ENCODE data around the gene GSTM5.
"Not testable (repeated sequence)": the region's sequence is repeated elsewhere in the genome, so short reads cannot be mapped to it uniquely, and the experiment has no call there.

GSTM5 gene

DNA sequence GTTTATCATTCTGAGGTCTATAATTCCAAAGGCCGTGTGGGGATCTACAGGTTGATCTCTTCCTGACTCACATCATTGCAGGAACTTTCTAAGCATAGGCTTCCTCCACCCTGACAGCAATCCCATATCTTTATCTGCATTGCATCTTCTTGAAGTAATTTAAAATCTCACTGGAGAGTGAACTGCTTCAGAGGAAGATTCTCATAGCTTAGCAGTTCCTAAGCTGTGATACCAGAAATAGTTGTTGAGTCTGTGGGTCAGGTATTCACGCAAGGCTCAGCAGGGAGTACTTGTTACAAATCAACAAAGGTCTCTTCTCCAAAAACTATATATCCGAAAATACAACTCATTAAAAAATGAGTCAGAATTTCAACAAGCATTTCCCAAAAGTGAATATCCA, 16.9 kb upstream of the GSTM5 start:
- not testable (repeated sequence) for DNase-seq (ENCODE audit: low read depth in 2 of 2, low spot score in 1 of 2)

GRCh38 chr1:109697066-109697465, 15.0 kb upstream of the GSTM5 start:
- DNase-seq (ENCODE audit: low read depth in 2 of 2, low spot score in 1 of 2), result no peak

GRCh38 chr1:109697861-109698260, 14.2 kb upstream of the GSTM5 start:
- not testable (repeated sequence) for DNase-seq (ENCODE audit: low read depth in 2 of 2, low spot score in 1 of 2)

DNA sequence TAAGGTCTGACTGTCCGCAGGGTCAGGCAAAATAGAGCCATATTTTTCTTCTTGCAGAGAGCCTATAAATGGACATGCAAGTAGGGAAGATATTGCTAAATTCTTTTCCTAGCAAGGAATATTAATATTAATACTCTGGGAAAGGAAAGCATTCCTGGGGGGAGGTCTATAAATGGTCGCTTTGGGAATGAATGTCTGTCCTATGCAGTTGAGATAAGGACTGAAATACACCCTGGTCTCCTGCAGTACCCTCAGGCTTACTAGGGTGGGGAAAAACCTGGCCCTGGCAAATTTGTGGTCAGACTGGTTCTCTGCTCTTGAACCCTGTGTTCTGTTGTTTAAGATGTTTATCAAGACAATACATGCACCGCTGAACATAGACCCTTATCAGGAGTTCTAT, 9.1 kb upstream of the GSTM5 start:
- DNase-seq (ENCODE audit: low read depth in 2 of 2, low spot score in 1 of 2), result not testable (repeated sequence)

DNA sequence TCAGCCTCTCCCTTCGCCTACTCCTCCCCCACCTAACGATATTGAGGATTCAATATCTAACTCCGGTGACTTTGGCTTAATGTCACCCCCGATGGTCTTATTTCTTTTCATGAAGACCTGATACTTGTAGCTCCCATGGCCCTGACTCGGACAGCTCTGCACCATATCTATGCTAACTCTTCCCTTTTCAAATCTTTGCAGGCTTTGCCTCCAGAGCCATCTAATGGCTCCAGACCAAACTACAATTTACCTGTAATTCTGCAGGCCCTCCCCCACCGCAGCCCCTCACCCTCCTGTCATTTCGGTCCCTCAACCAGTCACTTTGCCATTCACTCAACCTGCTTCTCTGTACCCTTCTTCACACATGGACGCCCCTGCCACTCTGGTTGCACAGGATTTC, 7.9 kb upstream of the GSTM5 start:
- no peak for DNase-seq (ENCODE audit: low read depth in 2 of 2, low spot score in 1 of 2)

- DNase-seq (ENCODE audit: low read depth in 2 of 2, low spot score in 1 of 2), result no peak
Observed at GRCh38 chr1:109705411-109705810, 6.6 kb upstream of the GSTM5 start.

- not testable (repeated sequence) for DNase-seq (ENCODE audit: low read depth in 2 of 2, low spot score in 1 of 2)
Observed at GRCh38 chr1:109708949-109709348, 3.1 kb upstream of the GSTM5 start.

GRCh38 chr1:109709822-109710221, 2.2 kb upstream of the GSTM5 start:
- not testable (repeated sequence) for DNase-seq (ENCODE audit: low read depth in 2 of 2, low spot score in 1 of 2)

- no peak for DNase-seq (ENCODE audit: low read depth in 2 of 2, low spot score in 1 of 2)
Observed at GRCh38 chr1:109712321-109712864, 342 bp downstream of the GSTM5 start.

- no peak for DNase-seq (ENCODE audit: low read depth in 2 of 2, low spot score in 1 of 2)
Observed at GRCh38 chr1:109713636-109714035, 1.6 kb downstream of the GSTM5 start.

DNA sequence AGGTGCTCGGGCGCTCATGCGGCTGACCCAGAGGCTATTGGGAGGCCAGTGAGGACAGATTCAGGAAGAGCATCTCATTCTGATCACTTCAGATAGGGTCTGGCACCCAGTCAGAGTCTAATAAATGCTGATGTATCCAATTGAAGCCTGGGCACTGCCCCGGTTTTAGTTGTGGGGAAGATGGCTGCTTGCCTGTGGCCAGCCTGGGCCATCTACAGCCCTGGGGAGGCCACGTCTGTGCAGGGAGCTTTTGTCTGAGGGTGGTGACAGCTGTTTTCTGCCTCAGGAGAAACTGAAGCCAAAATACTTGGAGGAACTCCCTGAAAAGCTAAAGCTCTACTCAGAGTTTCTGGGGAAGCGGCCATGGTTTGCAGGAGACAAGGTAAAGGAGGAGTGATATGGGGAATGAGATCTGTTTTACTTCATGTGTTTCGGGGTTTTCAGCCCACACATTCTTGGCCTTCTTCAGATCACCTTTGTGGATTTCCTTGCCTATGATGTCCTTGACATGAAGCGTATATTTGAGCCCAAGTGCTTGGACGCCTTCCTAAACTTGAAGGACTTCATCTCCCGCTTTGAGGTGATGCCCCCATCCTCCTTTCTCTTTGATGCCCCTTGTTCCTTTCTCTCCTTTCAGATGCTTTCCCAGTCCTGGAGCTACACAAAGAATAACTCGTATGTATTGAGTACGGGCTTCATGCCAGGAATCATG, 2.8 kb downstream of the GSTM5 start:
- DNase-seq (ENCODE audit: low read depth in 2 of 2, low spot score in 1 of 2), result no peak

DNA sequence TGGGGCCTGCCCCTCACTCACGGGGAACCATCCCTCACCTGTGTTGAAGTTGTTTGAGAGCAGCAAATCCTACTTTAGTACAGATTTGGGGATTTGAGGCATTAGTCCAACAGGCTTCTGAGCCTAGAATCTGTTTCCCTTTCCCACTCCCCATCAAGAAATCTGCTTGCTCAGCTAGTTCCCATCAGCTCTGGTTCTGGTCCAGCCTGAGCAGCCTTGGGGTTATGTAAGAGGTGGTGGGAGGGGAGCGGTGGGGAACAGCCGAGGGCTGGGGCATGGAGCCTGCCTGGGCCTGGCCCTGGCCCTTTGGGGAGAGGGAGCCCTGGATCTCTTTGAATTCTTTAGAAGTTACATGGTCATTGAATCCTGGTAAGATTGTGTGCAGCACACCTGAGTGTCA, 4.1 kb downstream of the GSTM5 start:
- no peak for DNase-seq (ENCODE audit: low read depth in 2 of 2, low spot score in 1 of 2)

GRCh38 chr1:109716570-109717090, 4.6 kb downstream of the GSTM5 start:
- no peak for DNase-seq (ENCODE audit: low read depth in 2 of 2, low spot score in 1 of 2)

DNA sequence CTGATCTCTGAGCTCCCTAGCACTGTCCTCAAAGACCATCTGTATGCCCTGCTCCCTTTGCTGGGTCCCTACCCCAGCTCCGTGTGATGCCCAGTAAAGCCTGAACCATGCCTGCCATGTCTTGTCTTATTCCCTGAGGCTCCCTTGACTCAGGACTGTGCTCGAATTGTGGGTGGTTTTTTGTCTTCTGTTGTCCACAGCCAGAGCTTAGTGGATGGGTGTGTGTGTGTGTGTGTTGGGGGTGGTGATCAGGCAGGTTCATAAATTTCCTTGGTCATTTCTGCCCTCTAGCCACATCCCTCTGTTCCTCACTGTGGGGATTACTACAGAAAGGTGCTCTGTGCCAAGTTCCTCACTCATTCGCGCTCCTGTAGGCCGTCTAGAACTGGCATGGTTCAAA, 5.7 kb downstream of the GSTM5 start:
- DNase-seq (ENCODE audit: low read depth in 2 of 2, low spot score in 1 of 2), result no peak

GRCh38 chr1:109718495-109718894, 6.4 kb downstream of the GSTM5 start:
- no peak for DNase-seq (ENCODE audit: low read depth in 2 of 2, low spot score in 1 of 2)

DNA sequence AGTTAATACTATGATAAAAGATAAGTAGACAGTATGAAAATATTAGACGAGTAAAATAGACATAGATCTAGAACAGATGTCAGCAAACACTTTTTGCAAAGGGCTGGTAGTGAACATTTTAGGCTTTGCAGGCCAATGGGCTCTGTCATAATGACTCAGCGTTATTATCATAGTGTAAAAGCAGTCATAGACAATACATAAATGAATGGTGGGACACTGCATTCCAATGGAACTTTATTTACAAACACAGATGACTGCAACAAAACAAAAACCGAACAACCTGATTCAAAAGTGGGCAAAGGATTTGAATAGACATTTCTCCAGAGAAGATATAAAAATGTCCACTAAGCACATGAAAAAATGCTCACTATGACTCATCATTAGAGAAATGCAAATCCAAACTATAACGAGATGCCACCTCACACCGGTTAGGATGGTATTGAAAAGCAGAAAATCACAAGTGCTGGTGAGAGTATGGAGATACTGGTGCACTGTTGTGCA, 7.3 kb downstream of the GSTM5 start:
- DNase-seq (ENCODE audit: low read depth in 2 of 2, low spot score in 1 of 2), result no peak

DNA sequence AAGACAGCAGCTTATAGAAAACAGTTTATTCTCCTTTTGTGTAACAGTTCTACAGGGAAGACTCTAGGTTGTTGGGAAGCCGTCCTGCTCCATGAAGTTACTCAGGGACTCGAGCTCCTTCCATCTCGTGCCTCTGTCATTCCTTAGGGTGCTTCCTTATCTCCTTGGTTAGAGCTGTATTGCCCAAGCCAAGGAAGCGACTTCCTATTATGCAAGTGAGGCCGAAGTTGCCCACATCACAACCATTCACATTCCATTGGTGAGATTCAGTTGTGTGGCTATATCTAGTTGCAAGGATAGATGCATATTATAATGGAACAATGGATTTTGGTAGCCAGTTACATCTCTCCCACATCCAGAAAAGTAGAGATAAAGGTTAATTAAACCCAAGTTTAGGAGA, 9.0 kb downstream of the GSTM5 start:
- DNase-seq (ENCODE audit: low read depth in 2 of 2, low spot score in 1 of 2), result no peak

DNA sequence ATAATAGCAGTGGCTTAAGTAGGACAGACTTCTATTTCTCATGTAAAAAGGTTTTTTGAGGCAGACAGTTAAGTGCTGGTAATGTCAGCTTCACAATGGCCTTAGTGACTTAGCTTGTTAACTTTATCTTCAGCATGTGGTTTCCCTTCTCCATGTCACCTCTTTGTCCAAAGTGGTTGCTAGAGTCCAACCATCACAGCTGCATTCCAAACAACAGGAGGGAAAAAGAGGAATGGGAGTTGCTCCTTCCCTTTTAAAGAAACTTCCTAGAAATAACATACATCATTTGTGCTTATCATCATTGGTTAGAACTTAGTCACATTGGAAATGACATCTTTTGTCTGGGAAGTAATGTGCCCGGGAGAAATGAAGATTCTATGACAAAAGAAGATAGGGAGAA, 9.9 kb downstream of the GSTM5 start:
- DNase-seq (ENCODE audit: low read depth in 2 of 2, low spot score in 1 of 2), result no peak

DNA sequence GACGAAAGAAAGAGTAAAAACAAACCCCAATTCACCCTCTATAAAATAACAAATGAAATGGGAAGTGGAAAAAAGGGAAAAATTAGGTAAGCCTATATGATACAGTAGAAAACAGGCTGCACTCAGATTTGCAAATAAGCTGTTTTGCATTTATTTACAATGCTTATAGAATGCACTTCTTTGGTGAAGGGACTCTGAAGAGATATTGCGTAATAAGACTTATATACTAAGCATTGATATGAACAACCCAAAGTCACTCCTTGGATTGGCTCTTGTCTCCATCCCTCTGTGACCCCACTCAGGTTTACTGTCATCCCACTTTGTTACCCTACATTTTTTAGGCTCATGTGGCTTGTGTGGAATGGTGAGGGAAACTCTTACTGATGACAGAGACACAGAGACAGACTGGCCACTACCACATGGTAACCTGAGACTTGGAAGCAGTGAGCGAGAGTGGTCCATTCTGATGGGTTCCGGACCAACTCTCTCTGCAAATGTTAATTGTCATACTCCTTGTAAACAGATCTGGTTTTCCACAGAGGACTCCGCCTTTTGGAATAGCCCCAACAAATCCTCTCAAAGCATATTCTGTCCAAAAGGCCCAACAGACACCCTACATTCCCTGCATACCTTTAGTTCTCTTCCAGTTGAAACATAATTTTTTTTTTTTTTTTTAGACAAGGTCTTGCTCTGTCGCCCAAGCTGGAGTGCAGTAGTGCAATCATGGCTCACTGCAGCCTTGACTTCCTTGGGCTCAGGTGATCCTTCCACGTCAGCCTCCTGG, 11.0 kb downstream of the GSTM5 start:
- no peak for DNase-seq (ENCODE audit: low read depth in 2 of 2, low spot score in 1 of 2)

GRCh38 chr1:109724933-109725332, 12.9 kb downstream of the GSTM5 start:
- no peak for DNase-seq (ENCODE audit: low read depth in 2 of 2, low spot score in 1 of 2)

DNA sequence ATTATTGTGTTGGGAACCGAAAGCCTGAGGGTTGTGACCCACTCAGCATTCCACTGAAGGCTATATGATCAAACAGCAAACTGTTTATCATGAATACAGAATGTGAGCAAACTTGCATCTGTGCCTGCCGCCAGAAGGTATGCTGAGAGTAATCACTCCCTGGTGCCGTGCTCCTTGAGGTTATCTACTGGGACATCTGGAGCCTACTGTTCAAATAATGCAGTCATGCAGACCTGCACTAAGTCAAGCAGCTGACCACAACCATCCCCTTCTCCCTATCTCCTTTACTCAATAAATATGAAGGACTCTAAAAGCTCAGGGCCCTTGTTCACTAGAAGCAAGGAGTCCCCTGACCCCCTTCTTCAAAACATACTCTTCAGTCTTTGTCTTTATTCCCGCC, 13.5 kb downstream of the GSTM5 start:
- no peak for DNase-seq (ENCODE audit: low read depth in 2 of 2, low spot score in 1 of 2)

- DNase-seq (ENCODE audit: low read depth in 2 of 2, low spot score in 1 of 2), result no peak
Observed at GRCh38 chr1:109726007-109726406, 14.0 kb downstream of the GSTM5 start.
